Testis (tissue), 5 donors: ENCODE measurements around the gene SPIN3. TPM values are rescaled to one million over a fixed set of nuclear protein-coding genes. Genes with fewer than 3 reads are reported as not detected.
A peak's percentile ranks its signal among the peaks of the same experiment; 100 is the strongest.
"Not testable (repeated sequence)": the region's sequence is repeated elsewhere in the genome, so short reads cannot be mapped to it uniquely, and the experiment has no call there.

Experiments
- DNase-seq: peaks from one replicate; pipeline ENCODE4 v3.0.0-alpha.2; 2019
- H3K27ac ChIP-seq, 2 donors: fragments of 200-600 bp; sonication (generic); one replicate each; pipeline ENCODE4 v1.5.1; 2019
- H3K27me3 ChIP-seq: fragments of 200-600 bp; sonication (generic); one replicate; pipeline ENCODE4 v1.5.1; 2019
- H3K36me3 ChIP-seq: fragments of 200-600 bp; sonication (generic); one replicate; pipeline ENCODE4 v1.5.1; 2017; ENCODE audit warnings: low read depth; ENCODE audit errors: missing control alignments
- H3K4me1 ChIP-seq: fragments of 200-600 bp; sonication (generic); one replicate; pipeline ENCODE4 v1.5.1; 2019
- H3K4me3 ChIP-seq, 2 donors: fragments of 200-600 bp; sonication (generic); one replicate each; pipeline ENCODE4 v1.5.1; 2017 to 2019
- H3K9me3 ChIP-seq: fragments of 200-600 bp; sonication (generic); one replicate; pipeline ENCODE4 v1.5.1; 2017
- CTCF ChIP-seq, 3 experiments: fragments of 450-650 bp in 2 of 3; fragments of 200-600 bp in 1 of 3; sonication (generic) in 1 of 3; IDR thresholded peaks; one replicate each; pipeline ENCODE4 v1.5.1; 2016 to 2019; ENCODE audit warnings: antibody characterized with exemption in 3 of 3, mild to moderate bottlenecking in 2 of 3, moderate library complexity in 1 of 3
- POLR2A ChIP-seq: fragments of 450-650 bp; IDR thresholded peaks from one replicate; pipeline ENCODE4 v1.6.1; 2017; ENCODE audit warnings: antibody characterized with exemption, mild to moderate bottlenecking, moderate library complexity
- WGBS, 2 donors: methylation state at CpG; one replicate each; pipeline ENCODE4 v1.1.5; 2018; 5-methylcytosine and 5-hydroxymethylcytosine counted together
- intact Hi-C: fragments of 100-400 bp; cut with DNase I; formaldehyde crosslinking; loops from one replicate; pipeline ENCODE4 v1.15.1; 2023; ENCODE audit warnings: low total_unique reads
- long read RNA-seq, 2 donors: transcript quantifications; one replicate each; lab custom pipeline, GENCODE V29; 2026
- polyA plus RNA-seq: library from polyadenylated mRNA; stranded (reverse); fragments of 350-450 nt; fragmentation: Illumina TruSeq; extraction: RNeasy Lipid Tissue Mini Kit (QIAGEN cat#74804); gene quantifications from one replicate; pipeline ENCODE4 v1.2.3, GENCODE V29; 2014; ENCODE audit warnings: low read depth, low replicate concordance; ENCODE audit not compliant: insufficient read depth
- total RNA-seq, 2 donors: library from RNA; depleted of rRNA; stranded (reverse); fragments of >200 nt; gene quantifications; one replicate each; pipeline ENCODE4 v1.2.3, GENCODE V29; 2016

Gene SPIN3
- total RNA-seq (10 to 100 TPM; 13.8 to 15.9 TPM), polyA plus RNA-seq (7.2 TPM)
- long read RNA-seq, donor 1, full-length matches to known transcripts: 3 of 3 reads
- long read RNA-seq, donor 1, partial matches to known transcripts: 0 of 3 reads
- long read RNA-seq, donor 1, other reads (novel, unspliced or antisense): 0 of 3 reads
- long read RNA-seq, donor 2, full-length matches to known transcripts: 3 of 3 reads
- long read RNA-seq, donor 2, partial matches to known transcripts: 0 of 3 reads
- long read RNA-seq, donor 2, other reads (novel, unspliced or antisense): 0 of 3 reads

GRCh38 chrX:56995271-56995994 is at the start of gene SPIN3:
Gene SPIN3, minus strand, starts transcription at chrX:56995541. Its CDS starts 594 bp downstream, at chrX:56994947.
- peak within 1 kb of the TSS; percentile 56 to 70 for H3K4me3 ChIP-seq
- H3K9me3 ChIP-seq: no peaks in the 10 kb centered on the region
- no peaks in the 10 kb centered on the region for H3K36me3 ChIP-seq
- TF ChIP-seq CTCF (IDR thresholded peaks at IDR 0.05) (no peak), POLR2A (no peak)
- intact Hi-C loops: no loop called here
- peak; percentile 90 for DNase-seq
- H3K4me1 ChIP-seq: no peaks in the 10 kb centered on the region
- no peaks in the 10 kb centered on the region for H3K27me3 ChIP-seq
- WGBS, 2 donors: 1 to 2% methylated on average over 11 to 39 of the region's 39 CpGs
- H3K27ac ChIP-seq: peak within 1 kb of the TSS; percentile 45 to 59

GRCh38 chrX:57044245-57044644 is 48.9 kb upstream of the SPIN3 start:
- no peaks in the 10 kb centered on the region for H3K9me3 ChIP-seq
- no peaks in the 10 kb centered on the region for H3K4me1 ChIP-seq
- H3K36me3 ChIP-seq: no peaks in the 10 kb centered on the region
- TF ChIP-seq CTCF (IDR thresholded peaks at IDR 0.05) (no peak), POLR2A (no peak)
- no peak overlapping the region for H3K4me3 ChIP-seq
- H3K27ac ChIP-seq: no peak overlapping the region
- 45 to 66% methylated on average over 3 of the region's 3 CpGs for WGBS, 2 donors
- intact Hi-C loops: no loop called here
- no peaks in the 10 kb centered on the region for H3K27me3 ChIP-seq
- no peak for DNase-seq

GRCh38 chrX:57037265-57037664 is 41.9 kb upstream of the SPIN3 start:
- intact Hi-C loops, H3K4me3 ChIP-seq, H3K27me3 ChIP-seq, H3K36me3 ChIP-seq, DNase-seq, H3K27ac ChIP-seq, H3K9me3 ChIP-seq, H3K4me1 ChIP-seq: not testable (repeated sequence)
- 55 to 80% methylated on average over 2 to 5 of the region's 7 CpGs for WGBS, 2 donors

GRCh38 chrX:56994375-56995270 is 718 bp downstream of the SPIN3 start:
- intact Hi-C loops: no loop called here
- DNase-seq: no peak
- TF ChIP-seq POLR2A (no peak), CTCF (IDR thresholded peaks at IDR 0.05) (no peak)
- Histone ChIP-seq H3K9me3 (no peaks in the 10 kb centered on the region), H3K36me3 (no peaks in the 10 kb centered on the region), H3K4me3 (peak overlapping the region; percentile 56 to 70), H3K27ac (peak overlapping the region; percentile 45 to 59), H3K27me3 (no peaks in the 10 kb centered on the region), H3K4me1 (no peaks in the 10 kb centered on the region)
- 5 to 38% methylated on average over 3 to 24 of the region's 26 CpGs for WGBS, 2 donors

GRCh38 chrX:56987741-56988140 is 7.6 kb downstream of the SPIN3 start:
- no peaks in the 10 kb centered on the region for H3K4me1 ChIP-seq
- no peaks in the 10 kb centered on the region for H3K36me3 ChIP-seq
- H3K27ac ChIP-seq: no peak overlapping the region
- 96 to 100% methylated on average over 1 of the region's 1 CpG for WGBS, 2 donors
- intact Hi-C loops: no loop called here
- no peak for DNase-seq
- H3K4me3 ChIP-seq: no peak overlapping the region
- H3K27me3 ChIP-seq: no peaks in the 10 kb centered on the region
- H3K9me3 ChIP-seq: no peaks in the 10 kb centered on the region
- no peak for TF ChIP-seq POLR2A
- no peak for TF ChIP-seq CTCF (IDR thresholded peaks at IDR 0.05)
